Thymus (tissue), 14 donors: ENCODE data around the gene GABRB3. TPM values are rescaled to one million over a fixed set of nuclear protein-coding genes. Genes with fewer than 3 reads are reported as not detected.
A peak's percentile ranks its signal among the peaks of the same experiment; 100 is the strongest.

Source experiments
- DNase-seq, 9 donors: peaks; one replicate each; pipeline ENCODE4 v3.0.0-alpha.2; 2013; ENCODE audit warnings: low spot score in 9 of 9, low read depth in 6 of 9, missing footprints in 1 of 9
- H3K27ac ChIP-seq, 2 donors: one replicate each; pipeline ENCODE4 v1.5.1; 2013; ENCODE audit warnings: control low read depth in 1 of 2, low read depth in 1 of 2, low read length in 1 of 2, mild to moderate bottlenecking in 1 of 2, moderate library complexity in 1 of 2
- H3K27me3 ChIP-seq, 2 donors: one replicate each; pipeline ENCODE4 v1.5.1; 2013; ENCODE audit warnings: low read length in 1 of 2; ENCODE audit not compliant: control insufficient read depth in 2 of 2, insufficient read depth in 1 of 2
- H3K36me3 ChIP-seq, 2 donors: one replicate each; pipeline ENCODE4 v1.5.1; 2013; ENCODE audit warnings: low read length in 1 of 2, mild to moderate bottlenecking in 1 of 2, moderate library complexity in 1 of 2; ENCODE audit not compliant: control insufficient read depth in 2 of 2, insufficient read depth in 2 of 2
- H3K4me1 ChIP-seq, 2 donors: one replicate each; pipeline ENCODE4 v1.5.1; 2013; ENCODE audit warnings: low read length in 2 of 2; ENCODE audit not compliant: control insufficient read depth in 2 of 2, insufficient read depth in 2 of 2
- H3K4me3 ChIP-seq, 2 donors: one replicate each; pipeline ENCODE4 v1.5.1; 2013; ENCODE audit warnings: low read length in 2 of 2, control low read depth in 1 of 2, mild to moderate bottlenecking in 1 of 2
- H3K9me3 ChIP-seq, 2 donors: one replicate each; pipeline ENCODE4 v1.5.1; 2013; ENCODE audit warnings: low read length in 1 of 2, mild to moderate bottlenecking in 1 of 2; ENCODE audit not compliant: control insufficient read depth in 2 of 2, insufficient read depth in 1 of 2
- WGBS: extraction: QIAGEN DNeasy Blood & Tissue Kit; methylation state at CpG from one replicate; pipeline ENCODE4 v1.1.7; 2013; 5-methylcytosine and 5-hydroxymethylcytosine counted together
- long read RNA-seq, 10 donors: transcript quantifications; one replicate each; lab custom pipeline, GENCODE V29; 2026
- polyA plus RNA-seq: library from polyadenylated mRNA; stranded (reverse); fragments of 200-250 nt; gene quantifications from one replicate; pipeline ENCODE4 v1.2.3, GENCODE V29; 2013
- total RNA-seq: library from RNA; stranded (reverse); fragments of 120-200 nt; gene quantifications from one replicate; pipeline ENCODE4 v1.2.4, GENCODE V29; 2013
- donor health status: healthy.

The GABRB3 gene
- total RNA-seq (2.8 TPM), polyA plus RNA-seq (1.9 TPM)
- long read RNA-seq, donor 1, result 0 reads
- long read RNA-seq, donor 2, result 0 reads
- long read RNA-seq, donor 3, partial matches to known transcripts, result 0 of 1 reads
- long read RNA-seq, donor 3, other reads (novel, unspliced or antisense), result 0 of 1 reads
- long read RNA-seq, donor 4, full-length matches to known transcripts, result 1 of 45 reads
- long read RNA-seq, donor 4, partial matches to known transcripts, result 44 of 45 reads
- long read RNA-seq, donor 4, other reads (novel, unspliced or antisense), result 0 of 45 reads
- long read RNA-seq, donor 5, partial matches to known transcripts, result 0 of 1 reads
- long read RNA-seq, donor 5, other reads (novel, unspliced or antisense), result 0 of 1 reads
- long read RNA-seq, donor 6, full-length matches to known transcripts, result 1 of 1 reads
- long read RNA-seq, donor 6, partial matches to known transcripts, result 0 of 1 reads
- long read RNA-seq, donor 6, other reads (novel, unspliced or antisense), result 0 of 1 reads
- long read RNA-seq, donor 7, full-length matches to known transcripts, result 2 of 2 reads
- long read RNA-seq, donor 7, partial matches to known transcripts, result 0 of 2 reads
- long read RNA-seq, donor 7, other reads (novel, unspliced or antisense), result 0 of 2 reads
- long read RNA-seq, donor 8, partial matches to known transcripts, result 0 of 1 reads
- long read RNA-seq, donor 8, other reads (novel, unspliced or antisense), result 0 of 1 reads
- long read RNA-seq, donor 9, result 0 reads
- long read RNA-seq, donor 10, full-length matches to known transcripts, result 2 of 2 reads
- long read RNA-seq, donor 10, partial matches to known transcripts, result 0 of 2 reads
- long read RNA-seq, donor 10, other reads (novel, unspliced or antisense), result 0 of 2 reads

GRCh38 chr15:26772154-26773066 lies at the start of gene GABRB3:
TSS of gene GABRB3 (minus strand) at chr15:26773066.
- peaks cover 23 to 30% of the 10 kb centered on the region in 2 donors for H3K27me3 ChIP-seq
- no peaks in the 10 kb centered on the region for H3K4me1 ChIP-seq
- no peak within 1 kb of the TSS for H3K27ac ChIP-seq
- no peaks in the 10 kb centered on the region for H3K36me3 ChIP-seq
- WGBS, result 6% methylated on average over 112 of the region's 112 CpGs
- peak within 1 kb of the TSS in 1 of 2 donors; percentile 25 for H3K4me3 ChIP-seq
- no peak for DNase-seq
- no peaks in the 10 kb centered on the region for H3K9me3 ChIP-seq

- Histone ChIP-seq H3K4me3 (no peak overlapping the region), H3K27me3 (no peaks in the 10 kb centered on the region), H3K4me1 (no peaks in the 10 kb centered on the region), H3K36me3 (no peaks in the 10 kb centered on the region), H3K9me3 (no peaks in the 10 kb centered on the region), H3K27ac (no peak overlapping the region)
- no peak for DNase-seq
- 74% methylated on average over 15 of the region's 15 CpGs for WGBS
Observed at GRCh38 chr15:26807517-26808427, 34.9 kb upstream of the GABRB3 start.

- no peak overlapping the region for H3K27ac ChIP-seq
- 89% methylated on average over 5 of the region's 5 CpGs for WGBS
Observed at GRCh38 chr15:26806574-26806973, 33.7 kb upstream of the GABRB3 start.

GRCh38 chr15:26806151-26806550 lies 33.3 kb upstream of the GABRB3 start:
- no peaks in the 10 kb centered on the region for H3K27me3 ChIP-seq
- DNase-seq, result no peak

More at GRCh38 chr15:26806574-26806973, 33.7 kb upstream of the GABRB3 start:
- Histone ChIP-seq H3K4me1 (no peaks in the 10 kb centered on the region), H3K9me3 (no peaks in the 10 kb centered on the region), H3K4me3 (no peak overlapping the region), H3K27me3 (no peaks in the 10 kb centered on the region), H3K36me3 (no peaks in the 10 kb centered on the region)
- DNase-seq, result no peak

GRCh38 chr15:26805470-26805869 lies 32.6 kb upstream of the GABRB3 start:
- H3K9me3 ChIP-seq, result no peaks in the 10 kb centered on the region
- no peaks in the 10 kb centered on the region for H3K4me1 ChIP-seq
- no peak overlapping the region for H3K27ac ChIP-seq

More at GRCh38 chr15:26806151-26806550, 33.3 kb upstream of the GABRB3 start:
- Histone ChIP-seq H3K36me3 (no peaks in the 10 kb centered on the region), H3K9me3 (no peaks in the 10 kb centered on the region), H3K4me1 (no peaks in the 10 kb centered on the region), H3K4me3 (no peak overlapping the region), H3K27ac (no peak overlapping the region)
- WGBS, result 64% methylated on average over 4 of the region's 4 CpGs

GRCh38 chr15:26804063-26804804 lies 31.4 kb upstream of the GABRB3 start:
- no peaks in the 10 kb centered on the region for H3K4me1 ChIP-seq
- H3K27me3 ChIP-seq, result no peaks in the 10 kb centered on the region
- no peaks in the 10 kb centered on the region for H3K36me3 ChIP-seq
- WGBS, result 69% methylated on average over 11 of the region's 11 CpGs
- no peaks in the 10 kb centered on the region for H3K9me3 ChIP-seq
- no peak overlapping the region for H3K27ac ChIP-seq
- H3K4me3 ChIP-seq, result no peak overlapping the region
- DNase-seq, result no peak

More at GRCh38 chr15:26805470-26805869, 32.6 kb upstream of the GABRB3 start:
- no peaks in the 10 kb centered on the region for H3K36me3 ChIP-seq
- WGBS, result 86% methylated on average over 5 of the region's 5 CpGs
- H3K27me3 ChIP-seq, result no peaks in the 10 kb centered on the region
- H3K4me3 ChIP-seq, result no peak overlapping the region
- DNase-seq, result no peak

- H3K36me3 ChIP-seq, result no peaks in the 10 kb centered on the region
- 90% methylated on average over 8 of the region's 8 CpGs for WGBS
- DNase-seq, result no peak
Observed at GRCh38 chr15:26790118-26790517, 17.3 kb upstream of the GABRB3 start.

More at GRCh38 chr15:26790118-26790517, 17.3 kb upstream of the GABRB3 start:
- peaks cover 0 to 3% of the 10 kb centered on the region in 2 donors for H3K9me3 ChIP-seq
- H3K4me3 ChIP-seq, result no peak overlapping the region
- no peak overlapping the region for H3K27ac ChIP-seq
- H3K27me3 ChIP-seq, result no peaks in the 10 kb centered on the region
- no peaks in the 10 kb centered on the region for H3K4me1 ChIP-seq
